ENCODE measurements around the gene SCRN1. TPM values are rescaled to one million over a fixed set of nuclear protein-coding genes. Genes with fewer than 3 reads are reported as not detected.

Gene SCRN1
- total RNA-seq, 4 donors from 2014 or later, result 1.8 to 3.8 (median 2.7) TPM

GRCh38 chr7:30010021-30010420 is 20.4 kb upstream of the SCRN1 start:
- TF ChIP-seq CTCF (IDR thresholded peaks at IDR 0.05 in 4 of 5, conservative IDR thresholded peaks at IDR 0.05 in 1 of 5) (no peak), POLR2A (IDR thresholded peaks at IDR 0.05) (no peak)
- no peak for DNase-seq
- no peak overlapping the region for H3K27ac ChIP-seq
- no peaks in the 10 kb centered on the region for H3K27me3 ChIP-seq
- H3K4me1 ChIP-seq, result no peaks in the 10 kb centered on the region
- no peaks in the 10 kb centered on the region for H3K9me3 ChIP-seq
- in situ Hi-C loops (cut with MboI; ENCODE audit: low sequenced_read_pairs in 4 of 4) (no loop called here), intact Hi-C loops (cut with DNase I; ENCODE audit: low total_unique reads) (no loop called here)
- no peak for ATAC-seq
- no peak overlapping the region for H3K4me3 ChIP-seq
- peaks cover 0 to 13% of the 10 kb centered on the region in 2 donors for H3K36me3 ChIP-seq

GRCh38 chr7:30005464-30005863 is 15.9 kb upstream of the SCRN1 start:
- intact Hi-C loops (cut with DNase I; ENCODE audit: low total_unique reads), result no loop called here
- Histone ChIP-seq H3K36me3 (no peaks in the 10 kb centered on the region), H3K4me1 (no peaks in the 10 kb centered on the region), H3K27me3 (no peaks in the 10 kb centered on the region), H3K27ac (no peak overlapping the region), H3K9me3 (no peaks in the 10 kb centered on the region), H3K4me3 (no peak overlapping the region)
- DNase-seq, result no peak
- no peak for ATAC-seq
- TF ChIP-seq CTCF (IDR thresholded peaks at IDR 0.05 in 4 of 5, conservative IDR thresholded peaks at IDR 0.05 in 1 of 5) (no peak), POLR2A (IDR thresholded peaks at IDR 0.05) (no peak)
- in situ Hi-C loops (cut with MboI; ENCODE audit: low sequenced_read_pairs in 4 of 4), result no loop called here

GRCh38 chr7:30003098-30003497 is 13.5 kb upstream of the SCRN1 start:
- no peak overlapping the region for H3K4me3 ChIP-seq
- no peaks in the 10 kb centered on the region for H3K27me3 ChIP-seq
- no peaks in the 10 kb centered on the region for H3K9me3 ChIP-seq
- H3K36me3 ChIP-seq, result no peaks in the 10 kb centered on the region
- TF ChIP-seq CTCF (IDR thresholded peaks at IDR 0.05 in 4 of 5, conservative IDR thresholded peaks at IDR 0.05 in 1 of 5) (no peak), POLR2A (IDR thresholded peaks at IDR 0.05) (no peak)
- in situ Hi-C loops (cut with MboI; ENCODE audit: low sequenced_read_pairs in 4 of 4) (no loop called here), intact Hi-C loops (cut with DNase I; ENCODE audit: low total_unique reads) (no loop called here)
- ATAC-seq (no peak), DNase-seq (no peak)
- H3K27ac ChIP-seq, result no peak overlapping the region
- H3K4me1 ChIP-seq, result no peaks in the 10 kb centered on the region

- no peaks in the 10 kb centered on the region for H3K27me3 ChIP-seq
- H3K4me1 ChIP-seq, result no peaks in the 10 kb centered on the region
- H3K4me3 ChIP-seq, result no peak overlapping the region
- intact Hi-C loops (cut with DNase I; ENCODE audit: low total_unique reads) (no loop called here), in situ Hi-C loops (cut with MboI; ENCODE audit: low sequenced_read_pairs in 4 of 4) (no loop called here)
- no peak overlapping the region for H3K27ac ChIP-seq
- TF ChIP-seq CTCF (IDR thresholded peaks at IDR 0.05 in 4 of 5, conservative IDR thresholded peaks at IDR 0.05 in 1 of 5) (no peak), POLR2A (IDR thresholded peaks at IDR 0.05) (no peak)
- no peak for DNase-seq
- ATAC-seq, result no peak
- no peaks in the 10 kb centered on the region for H3K36me3 ChIP-seq
- no peaks in the 10 kb centered on the region for H3K9me3 ChIP-seq
Measured at GRCh38 chr7:30001998-30002397, 12.4 kb upstream of the SCRN1 start.

GRCh38 chr7:29998489-29998888 is 8.9 kb upstream of the SCRN1 start:
- intact Hi-C loops (cut with DNase I; ENCODE audit: low total_unique reads), result no loop called here
- Histone ChIP-seq H3K27me3 (peaks cover 0 to 14% (median 0%) of the 10 kb centered on the region in 3 donors), H3K27ac (no peak overlapping the region), H3K36me3 (no peaks in the 10 kb centered on the region), H3K9me3 (no peaks in the 10 kb centered on the region), H3K4me3 (no peak overlapping the region), H3K4me1 (no peaks in the 10 kb centered on the region)
- DNase-seq (no peak), ATAC-seq (no peak)
- in situ Hi-C loops (cut with MboI; ENCODE audit: low sequenced_read_pairs in 4 of 4), result no loop called here
- TF ChIP-seq POLR2A (IDR thresholded peaks at IDR 0.05), result no peak
- TF ChIP-seq CTCF (IDR thresholded peaks at IDR 0.05 in 4 of 5, conservative IDR thresholded peaks at IDR 0.05 in 1 of 5), result no peak
